ENCODE measurements around the gene ENTPD7.
"Not testable (repeated sequence)": the region's sequence is repeated elsewhere in the genome, so short reads cannot be mapped to it uniquely, and the experiment has no call there.

Gene ENTPD7

GRCh38 chr10:99659031-99659867 is at the start of gene ENTPD7:
Gene ENTPD7, plus strand, starts transcription at chr10:99659509. Its CDS starts 448 bp downstream, at chr10:99659957.
- peak; percentile 85 for DNase-seq

GRCh38 chr10:99610221-99610620 is 49.1 kb upstream of the ENTPD7 start:
- no peak for DNase-seq

DNA sequence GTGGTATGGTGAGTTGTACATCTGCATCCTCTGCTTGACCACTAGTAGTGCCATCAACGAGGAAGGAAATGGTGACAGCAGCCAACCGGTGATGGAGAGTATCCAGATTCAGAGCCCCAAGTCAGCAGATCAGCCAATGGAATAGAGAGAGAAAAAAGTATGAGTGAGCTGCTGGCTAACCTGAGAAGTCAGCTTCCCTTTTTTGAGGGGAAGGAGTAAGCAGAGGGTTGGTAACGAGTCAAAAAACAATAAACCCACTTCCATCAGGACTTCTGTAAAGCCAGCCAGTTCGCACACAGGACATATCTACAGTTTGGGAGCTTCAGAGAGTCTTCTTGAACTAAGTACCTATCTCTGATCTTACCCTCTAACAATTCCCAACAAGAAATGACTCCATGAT is 48.0 kb upstream of the ENTPD7 start:
- no peak for DNase-seq

GRCh38 chr10:99612167-99612831 is 47.0 kb upstream of the ENTPD7 start:
- DNase-seq, result no peak

DNA sequence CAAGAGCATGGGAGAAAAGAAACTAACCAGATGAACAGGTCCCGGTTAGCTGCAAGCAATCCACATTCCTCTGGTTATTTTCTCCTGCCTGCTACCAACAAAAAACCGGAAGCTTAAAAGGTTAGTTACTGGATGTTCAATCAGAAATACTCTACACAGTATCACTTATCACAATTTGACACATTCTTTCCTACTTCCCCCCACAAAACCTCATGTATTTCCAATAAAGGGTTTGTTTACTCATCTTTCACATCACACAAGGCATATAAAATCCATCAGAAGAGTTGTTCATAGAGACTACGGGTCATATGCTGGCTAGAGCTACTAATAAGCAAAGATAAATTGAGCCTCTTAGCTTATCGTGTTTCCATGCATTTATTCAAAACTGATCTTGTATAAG is 43.9 kb upstream of the ENTPD7 start:
- no peak for DNase-seq

DNA sequence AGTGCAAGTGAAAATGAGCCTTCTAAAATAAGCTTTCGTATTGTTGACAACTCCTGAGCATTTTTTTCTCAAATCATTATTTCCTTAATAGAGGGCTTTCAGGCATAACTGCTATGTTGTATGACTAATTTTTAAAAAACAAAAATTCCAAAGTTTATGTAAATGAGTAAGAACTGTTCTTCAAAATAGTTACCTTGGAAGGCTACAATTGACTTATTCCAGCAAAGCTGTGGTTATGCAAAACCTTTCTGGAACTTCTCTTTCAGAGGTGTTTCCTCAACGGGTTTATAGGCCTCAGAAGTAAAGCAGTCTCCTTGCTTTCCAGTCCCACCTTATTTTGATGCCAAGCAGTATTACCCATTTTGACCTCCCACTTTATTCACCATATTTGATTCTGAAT is 41.6 kb upstream of the ENTPD7 start:
- DNase-seq, result no peak

GRCh38 chr10:99619090-99619800 is 40.1 kb upstream of the ENTPD7 start:
- DNase-seq, result peak; percentile 1

DNA sequence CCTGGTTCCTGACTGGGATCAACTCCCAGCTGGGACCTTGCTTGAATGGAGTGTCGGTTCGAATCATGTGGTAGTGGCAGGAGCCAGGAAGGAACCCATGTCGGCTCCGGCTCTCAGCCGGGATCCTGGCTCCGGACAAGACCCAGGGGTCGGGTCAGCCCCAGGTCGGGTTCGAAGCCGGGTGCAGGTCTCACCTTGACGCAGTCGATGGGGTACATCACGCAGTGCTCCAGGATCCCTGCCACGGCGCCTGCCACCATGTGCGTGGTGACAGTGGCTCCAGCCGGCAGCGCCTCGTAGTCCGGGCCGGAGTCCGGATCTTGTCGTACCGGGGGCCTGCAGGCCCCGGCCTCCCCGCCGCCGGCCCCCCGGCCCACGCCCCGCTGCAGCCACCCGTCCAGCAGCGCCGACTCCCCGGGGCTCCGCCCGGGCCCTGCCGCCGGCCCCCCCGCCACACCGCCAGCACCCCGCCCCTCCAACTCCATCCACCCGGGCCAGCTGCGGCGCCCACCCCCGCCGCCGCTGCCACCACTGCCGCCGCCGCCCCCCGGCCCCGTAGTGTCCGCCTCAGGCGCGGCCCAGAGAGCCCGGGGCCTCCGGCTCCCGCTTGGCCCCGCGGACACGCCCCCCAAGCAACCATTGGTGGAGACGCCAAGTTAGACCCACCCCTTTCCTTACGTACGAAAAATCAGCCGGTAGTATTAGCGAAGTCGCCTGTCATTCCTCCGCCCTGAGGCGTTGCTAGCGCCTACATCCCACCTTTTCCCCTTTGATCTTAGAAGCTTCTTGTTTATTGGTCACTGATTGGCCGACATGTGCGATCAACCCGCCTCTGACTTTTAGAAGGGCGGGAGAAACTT is 39.2 kb upstream of the ENTPD7 start, which contains the start of gene SLC25A28:
TSS of gene SLC25A28 (minus strand) at position 589 of the 860 bp plus-strand sequence. CDS start at position 485, 104 bp downstream.
- DNase-seq, result peak; percentile 90

DNA sequence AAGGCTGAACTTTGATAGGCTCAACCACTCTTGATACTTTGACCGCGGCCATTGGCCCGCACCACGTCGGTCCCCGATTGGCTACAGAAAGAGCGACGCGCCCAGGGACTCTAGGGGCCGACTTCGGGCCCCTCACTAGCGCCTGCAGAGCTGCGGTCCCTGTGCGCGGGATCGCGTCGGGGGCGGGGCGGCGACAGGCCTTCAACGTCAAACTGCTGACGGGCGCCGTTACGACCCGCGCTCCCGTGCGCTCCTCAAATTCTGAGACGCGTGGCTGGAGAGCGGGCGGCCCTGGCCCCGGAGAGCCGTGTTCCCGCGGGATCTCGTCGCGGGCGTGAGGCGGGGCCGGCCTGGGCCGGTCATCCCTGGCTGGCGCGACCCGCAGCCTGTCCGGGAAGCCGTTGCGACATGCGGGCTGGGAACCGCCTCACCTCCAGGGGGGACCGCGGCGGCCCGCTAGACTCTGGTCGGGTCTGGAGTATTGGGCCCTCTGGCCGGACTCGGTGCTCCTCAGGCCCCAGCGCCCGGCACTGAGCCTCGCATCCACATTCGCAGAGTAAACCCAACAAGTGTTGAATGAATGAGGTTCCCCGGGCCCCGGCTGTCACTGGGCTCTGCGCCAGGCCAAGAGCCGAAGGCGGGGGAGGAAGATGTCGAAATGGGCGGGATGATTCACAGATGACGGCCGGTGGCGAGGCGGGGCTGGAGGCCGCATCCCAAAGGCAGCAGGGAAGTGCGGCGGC is 38.4 kb upstream of the ENTPD7 start:
- peak; percentile 85 for DNase-seq

- DNase-seq, result no peak
Measured at GRCh38 chr10:99621454-99622251, 37.7 kb upstream of the ENTPD7 start.

DNA sequence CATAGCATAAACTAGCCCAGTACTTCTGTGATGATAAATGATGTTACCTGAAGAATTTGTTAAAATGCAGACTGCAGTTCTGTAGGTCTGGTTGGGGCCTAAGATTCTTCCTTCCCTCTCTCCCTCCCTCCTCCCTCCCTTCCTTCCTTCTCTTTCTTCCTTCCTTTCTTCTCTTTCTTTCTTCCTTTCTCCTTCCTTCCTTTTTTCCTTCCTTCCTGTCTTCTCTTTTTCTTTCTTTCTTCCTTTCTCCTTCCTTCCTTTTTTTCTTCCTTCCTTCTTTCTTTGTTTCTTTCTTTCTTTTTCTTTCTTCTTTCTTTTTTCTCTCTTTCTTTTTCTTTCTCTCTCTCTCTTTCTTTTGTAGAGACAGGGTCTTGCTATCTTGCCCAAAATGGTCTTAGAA is 35.4 kb upstream of the ENTPD7 start:
- DNase-seq, result no peak

DNA sequence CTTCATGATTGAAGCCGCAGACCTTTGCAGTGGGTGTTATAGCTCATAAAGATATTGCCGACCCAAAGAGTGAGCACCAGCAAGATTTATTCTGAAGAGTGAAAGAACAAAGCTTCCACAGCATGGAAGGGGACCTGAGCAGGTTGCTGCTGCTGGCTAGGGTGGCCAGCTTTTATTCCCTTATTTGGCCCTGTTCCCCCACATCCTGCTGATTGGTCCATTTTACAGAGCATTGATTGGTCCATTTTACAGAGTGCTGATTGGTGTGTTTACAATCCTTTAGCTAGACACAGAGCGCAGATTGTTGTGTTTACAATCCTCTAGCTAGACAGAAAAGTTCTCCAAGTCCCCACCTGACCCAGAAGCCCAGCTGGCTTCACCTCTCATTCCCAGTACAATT is 34.2 kb upstream of the ENTPD7 start:
- DNase-seq, result not testable (repeated sequence)

DNA sequence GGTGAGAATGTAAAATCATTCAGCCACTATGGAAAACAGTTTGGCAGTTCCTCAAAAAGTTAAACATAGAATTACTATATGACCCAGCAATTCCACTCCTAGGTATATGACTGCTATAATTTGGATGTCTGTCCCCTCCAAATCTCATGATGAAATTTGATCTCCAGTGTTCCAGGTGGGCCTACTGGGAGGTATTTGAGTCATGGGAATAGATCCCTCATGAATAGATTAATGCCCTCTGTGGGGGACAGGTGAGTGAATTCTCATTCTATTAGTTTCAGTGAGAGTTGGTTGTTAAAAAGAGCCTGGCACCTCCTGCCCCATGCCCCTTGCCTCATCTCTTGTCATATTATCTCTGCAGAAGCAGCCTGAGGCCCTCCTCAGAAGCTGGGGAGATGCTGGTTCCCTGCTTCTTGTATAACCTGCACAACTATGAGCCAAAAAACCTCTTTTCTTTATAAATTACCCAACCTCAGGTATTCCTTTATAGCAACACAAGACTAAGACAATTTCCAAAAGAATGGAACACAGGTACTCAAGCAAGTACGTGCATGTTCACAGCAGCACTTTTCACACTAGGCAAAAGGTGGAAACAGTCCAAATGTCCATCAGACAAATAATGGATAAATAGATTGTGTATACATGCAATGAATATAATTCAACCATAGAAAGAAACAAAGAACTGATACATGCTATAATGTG is 30.2 kb upstream of the ENTPD7 start:
- no peak for DNase-seq

DNA sequence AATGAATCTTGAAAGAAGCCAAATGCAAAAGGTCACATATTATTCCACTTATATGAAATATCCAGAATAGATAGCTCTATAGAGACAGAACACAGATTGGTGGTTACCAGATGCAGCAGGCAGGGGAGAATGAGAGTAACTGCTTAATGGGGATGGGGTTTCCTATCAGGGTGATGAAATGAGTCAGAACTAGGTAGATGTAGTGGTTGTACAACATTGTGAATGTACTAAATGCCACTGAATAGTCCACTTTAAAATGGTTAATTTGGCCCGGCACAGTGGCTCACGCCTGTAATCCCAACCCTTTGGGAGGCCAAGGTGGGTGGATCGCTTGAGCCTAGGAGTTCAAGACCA is 29.7 kb upstream of the ENTPD7 start:
- DNase-seq, result no peak

DNA sequence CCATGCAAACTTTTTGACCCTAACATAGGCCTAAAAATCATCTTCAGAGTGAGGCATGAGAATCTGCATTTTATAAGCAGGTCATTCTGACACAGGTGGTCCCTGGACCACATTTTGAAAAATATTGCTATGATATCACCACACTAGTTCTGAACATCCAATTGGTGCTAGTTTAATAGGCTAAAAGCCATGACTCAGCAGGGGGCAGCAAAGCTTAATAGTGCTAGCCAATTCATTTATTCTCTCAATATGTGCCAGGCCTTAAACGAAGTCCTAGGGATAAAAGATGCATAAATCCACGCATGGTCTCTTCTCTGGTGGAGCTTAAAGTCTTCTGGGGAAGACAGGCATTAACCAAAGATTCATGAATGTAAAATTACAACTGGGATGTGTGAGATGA is 28.9 kb upstream of the ENTPD7 start:
- no peak for DNase-seq

- no peak for DNase-seq
Measured at GRCh38 chr10:99630991-99631390, 28.3 kb upstream of the ENTPD7 start.

DNA sequence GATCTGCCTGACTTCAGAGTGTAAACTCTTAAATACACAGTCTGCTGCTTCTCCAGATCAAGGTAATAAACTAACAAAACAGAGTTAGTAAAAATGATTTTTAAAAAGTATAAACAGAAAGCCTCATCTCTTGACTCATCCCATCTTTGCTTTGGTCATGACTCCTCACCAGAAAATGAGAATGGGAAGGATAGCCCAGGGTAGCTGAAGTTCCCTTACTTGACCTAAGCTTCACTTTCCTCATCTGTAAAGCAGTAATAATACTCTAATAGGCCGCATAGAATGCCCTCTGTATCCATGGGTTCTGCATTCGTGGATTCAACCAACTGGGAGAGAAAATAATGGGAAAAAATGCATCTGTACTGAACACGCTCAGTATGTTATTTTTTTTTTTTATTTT is 27.8 kb upstream of the ENTPD7 start:
- DNase-seq, result no peak

- DNase-seq, result no peak
Measured at GRCh38 chr10:99633832-99634231, 25.5 kb upstream of the ENTPD7 start.

GRCh38 chr10:99647601-99648151 is 11.6 kb upstream of the ENTPD7 start:
- no peak for DNase-seq

GRCh38 chr10:99648717-99649116 is 10.6 kb upstream of the ENTPD7 start:
- no peak for DNase-seq
